Measurements from ENCODE around the gene ARF1.

Gene ARF1

GRCh38 chr1:228064741-228065542 is 17.6 kb upstream of the ARF1 start:
- Histone ChIP-seq H3K27me3 (ENCODE audit: control insufficient read depth, insufficient read depth, low read length) (peaks cover 95% of the 10 kb centered on the region), H3K9ac (ENCODE audit: low read length) (no peak overlapping the region)

DNA sequence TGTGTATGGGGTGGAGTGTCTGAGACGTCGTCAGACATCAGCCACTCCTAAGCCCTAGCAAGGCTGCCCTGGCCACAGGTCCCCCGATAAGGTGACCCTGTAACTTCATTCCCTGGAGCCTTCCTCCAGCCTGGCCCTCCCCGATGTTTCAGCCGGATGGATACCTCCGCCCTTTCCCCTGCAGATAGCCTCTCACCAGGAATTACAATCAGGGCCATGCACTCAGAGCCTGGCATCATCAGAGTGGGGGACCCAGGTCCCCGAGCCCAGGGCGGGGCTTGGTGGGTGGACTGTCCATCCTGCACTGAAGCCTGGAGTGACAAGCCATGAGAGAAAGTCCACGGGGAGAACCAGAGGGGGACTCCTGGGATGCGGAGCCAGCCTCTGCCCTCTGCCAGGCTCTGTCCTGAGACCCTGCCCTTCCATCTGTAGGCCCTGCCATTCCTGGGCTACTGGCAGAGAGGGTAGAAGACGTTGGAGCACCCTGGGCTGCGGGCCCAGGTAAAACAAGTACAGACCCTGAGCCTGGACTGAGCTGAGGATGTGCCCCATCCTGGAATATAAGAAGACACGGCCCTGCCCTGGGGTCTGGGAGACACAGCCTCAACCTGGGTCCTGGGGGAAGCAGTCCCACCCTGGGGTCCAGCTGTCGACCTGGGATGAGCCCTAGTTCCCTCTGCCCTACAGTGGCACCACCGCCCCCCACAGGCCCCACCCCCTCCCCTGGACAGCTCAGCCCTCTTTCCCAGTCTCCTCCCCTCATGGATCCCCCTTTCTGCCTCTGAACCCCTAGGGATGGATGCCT is 16.8 kb upstream of the ARF1 start:
- H3K27ac ChIP-seq (ENCODE audit: low read depth, low read length): no peak overlapping the region
- H3K9me3 ChIP-seq (ENCODE audit: control insufficient read depth, insufficient read depth, low read depth, low read length): no peaks in the 10 kb centered on the region
- H3K4me1 ChIP-seq (ENCODE audit: control insufficient read depth, insufficient read depth, low read length): peaks cover 24% of the 10 kb centered on the region; the same call in 1 of the 2 replicates
- no peak overlapping the region for H3K4me3 ChIP-seq (ENCODE audit: low read depth, low read length)
- peaks cover 96% of the 10 kb centered on the region for H3K27me3 ChIP-seq (ENCODE audit: control insufficient read depth, insufficient read depth, low read length)
- no peaks in the 10 kb centered on the region for H3K36me3 ChIP-seq (ENCODE audit: control insufficient read depth, insufficient read depth, low read length)
- H3K9ac ChIP-seq (ENCODE audit: low read length): no peak overlapping the region

More at GRCh38 chr1:228064741-228065542, 17.6 kb upstream of the ARF1 start:
- H3K9me3 ChIP-seq (ENCODE audit: control insufficient read depth, insufficient read depth, low read depth, low read length): no peaks in the 10 kb centered on the region
- no peak overlapping the region for H3K4me3 ChIP-seq (ENCODE audit: low read depth, low read length)
- H3K4me1 ChIP-seq (ENCODE audit: control insufficient read depth, insufficient read depth, low read length): peaks cover 26% of the 10 kb centered on the region; the same call in 1 of the 2 replicates
- no peaks in the 10 kb centered on the region for H3K36me3 ChIP-seq (ENCODE audit: control insufficient read depth, insufficient read depth, low read length)
- no peak overlapping the region for H3K27ac ChIP-seq (ENCODE audit: low read depth, low read length)

DNA sequence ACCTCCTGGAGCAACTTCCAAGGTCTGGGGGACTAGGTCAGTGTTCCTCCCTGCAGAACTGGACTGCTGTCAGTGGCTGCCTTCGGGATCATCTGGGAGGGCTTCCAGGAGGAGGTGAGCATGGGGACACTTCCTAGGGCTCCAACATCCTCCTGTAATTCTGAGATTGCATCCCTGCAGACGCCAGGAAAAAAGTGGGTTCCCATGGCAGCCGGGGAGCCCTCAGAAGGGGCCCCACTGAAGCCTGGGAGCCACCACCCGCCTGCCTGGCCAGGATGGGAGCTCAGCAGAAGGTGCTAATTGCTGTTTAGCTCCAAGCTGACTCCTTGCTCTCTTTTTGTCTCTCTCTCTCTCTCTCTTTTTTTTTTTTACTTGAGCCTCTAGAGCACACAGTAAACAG is 16.1 kb upstream of the ARF1 start:
- H3K27me3 ChIP-seq (ENCODE audit: control insufficient read depth, insufficient read depth, low read length): peaks cover 96% of the 10 kb centered on the region
- no peaks in the 10 kb centered on the region for H3K36me3 ChIP-seq (ENCODE audit: control insufficient read depth, insufficient read depth, low read length)
- no peaks in the 10 kb centered on the region for H3K9me3 ChIP-seq (ENCODE audit: control insufficient read depth, insufficient read depth, low read depth, low read length)
- no peak overlapping the region for H3K27ac ChIP-seq (ENCODE audit: low read depth, low read length)
- H3K4me3 ChIP-seq (ENCODE audit: low read depth, low read length): no peak overlapping the region
- H3K4me1 ChIP-seq (ENCODE audit: control insufficient read depth, insufficient read depth, low read length): peaks cover 20% of the 10 kb centered on the region; the same call in 1 of the 2 replicates
- no peak overlapping the region for H3K9ac ChIP-seq (ENCODE audit: low read length)

- no peak overlapping the region for H3K4me3 ChIP-seq (ENCODE audit: low read depth, low read length)
- H3K27me3 ChIP-seq (ENCODE audit: control insufficient read depth, insufficient read depth, low read length): peaks cover 96% of the 10 kb centered on the region
These were observed 15.4 kb upstream of the ARF1 start for GRCh38 chr1:228066891-228067654.

DNA sequence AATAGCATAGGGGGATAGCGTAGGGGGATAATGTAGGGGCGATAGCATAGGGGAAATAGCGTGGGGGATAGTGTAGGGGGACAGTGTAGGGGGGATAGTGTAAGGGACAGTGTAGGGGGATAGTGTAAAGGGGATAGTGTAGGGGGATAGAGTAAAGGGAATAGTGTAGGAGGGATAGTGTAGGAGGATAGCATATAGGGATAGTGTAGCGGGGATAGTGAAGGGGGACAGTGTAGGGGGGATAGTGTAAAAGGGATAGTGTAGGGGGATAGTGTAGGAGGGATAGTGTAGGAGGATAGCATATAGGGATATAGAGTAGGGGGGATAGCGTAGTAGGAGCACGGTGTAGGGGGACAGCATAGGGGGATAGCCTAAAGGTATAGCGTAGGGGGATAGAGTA is 14.1 kb upstream of the ARF1 start:
- H3K36me3 ChIP-seq (ENCODE audit: control insufficient read depth, insufficient read depth, low read length): no peaks in the 10 kb centered on the region
- no peak overlapping the region for H3K9ac ChIP-seq (ENCODE audit: low read length)
- H3K9me3 ChIP-seq (ENCODE audit: control insufficient read depth, insufficient read depth, low read depth, low read length): no peaks in the 10 kb centered on the region
- H3K4me1 ChIP-seq (ENCODE audit: control insufficient read depth, insufficient read depth, low read length): peaks cover 20% of the 10 kb centered on the region; the same call in 1 of the 2 replicates
- H3K27ac ChIP-seq (ENCODE audit: low read depth, low read length): no peak overlapping the region
- H3K27me3 ChIP-seq (ENCODE audit: control insufficient read depth, insufficient read depth, low read length): peaks cover 96% of the 10 kb centered on the region
- H3K4me3 ChIP-seq (ENCODE audit: low read depth, low read length): no peak overlapping the region

More at GRCh38 chr1:228066891-228067654, 15.4 kb upstream of the ARF1 start:
- Histone ChIP-seq H3K27ac (ENCODE audit: low read depth, low read length) (no peak overlapping the region), H3K4me1 (ENCODE audit: control insufficient read depth, insufficient read depth, low read length) (peaks cover 20% of the 10 kb centered on the region; the same call in 1 of the 2 replicates), H3K36me3 (ENCODE audit: control insufficient read depth, insufficient read depth, low read length) (no peaks in the 10 kb centered on the region), H3K9ac (ENCODE audit: low read length) (no peak overlapping the region), H3K9me3 (ENCODE audit: control insufficient read depth, insufficient read depth, low read depth, low read length) (no peaks in the 10 kb centered on the region)

DNA sequence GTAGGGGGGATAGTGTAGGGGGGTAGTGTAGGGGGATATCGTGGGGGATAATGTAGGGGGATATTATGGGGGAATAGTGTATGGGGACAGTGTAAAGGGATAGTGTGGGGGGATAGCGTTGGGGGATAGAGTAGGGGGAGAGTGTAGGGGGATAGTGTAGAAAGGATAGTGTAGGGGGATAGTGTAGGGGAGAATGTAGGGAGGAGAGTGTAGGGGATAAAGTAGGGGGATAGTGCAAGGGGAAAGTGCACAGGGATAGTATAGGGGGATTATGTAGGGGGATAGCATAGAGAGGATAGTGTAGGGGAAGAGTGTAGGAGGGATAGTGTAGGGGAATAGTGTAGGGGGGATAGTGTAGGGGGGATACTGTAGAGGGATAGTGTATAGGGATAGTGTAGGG is 12.3 kb upstream of the ARF1 start:
- Histone ChIP-seq H3K27ac (ENCODE audit: low read depth, low read length) (no peak overlapping the region), H3K4me3 (ENCODE audit: low read depth, low read length) (no peak overlapping the region), H3K36me3 (ENCODE audit: control insufficient read depth, insufficient read depth, low read length) (no peaks in the 10 kb centered on the region), H3K4me1 (ENCODE audit: control insufficient read depth, insufficient read depth, low read length) (peaks cover 13% of the 10 kb centered on the region; the same call in 1 of the 2 replicates), H3K9me3 (ENCODE audit: control insufficient read depth, insufficient read depth, low read depth, low read length) (no peaks in the 10 kb centered on the region), H3K27me3 (ENCODE audit: control insufficient read depth, insufficient read depth, low read length) (peaks cover 98% of the 10 kb centered on the region), H3K9ac (ENCODE audit: low read length) (no peak overlapping the region)

GRCh38 chr1:228070851-228071250 is 11.7 kb upstream of the ARF1 start:
- no peak overlapping the region for H3K4me3 ChIP-seq (ENCODE audit: low read depth, low read length)
- peaks cover 8% of the 10 kb centered on the region; the same call in 1 of the 2 replicates for H3K4me1 ChIP-seq (ENCODE audit: control insufficient read depth, insufficient read depth, low read length)
- no peaks in the 10 kb centered on the region for H3K36me3 ChIP-seq (ENCODE audit: control insufficient read depth, insufficient read depth, low read length)
- no peaks in the 10 kb centered on the region for H3K9me3 ChIP-seq (ENCODE audit: control insufficient read depth, insufficient read depth, low read depth, low read length)
- H3K9ac ChIP-seq (ENCODE audit: low read length): no peak overlapping the region
- no peak overlapping the region for H3K27ac ChIP-seq (ENCODE audit: low read depth, low read length)
- peaks cover 98% of the 10 kb centered on the region for H3K27me3 ChIP-seq (ENCODE audit: control insufficient read depth, insufficient read depth, low read length)

GRCh38 chr1:228071839-228072657 is 10.5 kb upstream of the ARF1 start:
- peaks cover 8% of the 10 kb centered on the region; the same call in 1 of the 2 replicates for H3K4me1 ChIP-seq (ENCODE audit: control insufficient read depth, insufficient read depth, low read length)
- H3K9ac ChIP-seq (ENCODE audit: low read length): no peak overlapping the region
- H3K27me3 ChIP-seq (ENCODE audit: control insufficient read depth, insufficient read depth, low read length): peaks cover 98% of the 10 kb centered on the region
- H3K27ac ChIP-seq (ENCODE audit: low read depth, low read length): no peak overlapping the region
- H3K4me3 ChIP-seq (ENCODE audit: low read depth, low read length): no peak overlapping the region
- no peaks in the 10 kb centered on the region for H3K9me3 ChIP-seq (ENCODE audit: control insufficient read depth, insufficient read depth, low read depth, low read length)
- H3K36me3 ChIP-seq (ENCODE audit: control insufficient read depth, insufficient read depth, low read length): no peaks in the 10 kb centered on the region

DNA sequence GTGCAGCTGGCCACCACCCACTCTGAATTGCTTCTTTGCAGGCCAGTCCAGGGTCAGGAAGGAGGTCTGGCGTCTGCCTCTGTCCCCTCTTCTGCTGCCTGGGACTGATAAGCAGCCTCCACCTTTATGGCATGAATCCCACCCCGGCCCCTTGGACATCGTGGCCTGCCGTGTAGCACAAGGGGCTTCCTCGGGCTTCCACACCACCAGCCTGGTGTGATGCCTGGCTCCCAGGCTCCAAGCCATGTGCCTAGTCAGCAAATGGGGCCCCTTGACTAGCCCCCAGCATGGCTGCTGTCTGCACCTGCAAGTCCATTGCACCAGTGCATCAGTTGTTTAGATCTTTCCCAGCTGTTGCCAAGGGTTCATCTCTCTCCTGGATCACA is 9.9 kb upstream of the ARF1 start:
- H3K27ac ChIP-seq (ENCODE audit: low read depth, low read length): no peak overlapping the region
- H3K27me3 ChIP-seq (ENCODE audit: control insufficient read depth, insufficient read depth, low read length): peaks cover 98% of the 10 kb centered on the region
- peaks cover 8% of the 10 kb centered on the region; the same call in 1 of the 2 replicates for H3K4me1 ChIP-seq (ENCODE audit: control insufficient read depth, insufficient read depth, low read length)
- H3K9me3 ChIP-seq (ENCODE audit: control insufficient read depth, insufficient read depth, low read depth, low read length): no peaks in the 10 kb centered on the region
- H3K4me3 ChIP-seq (ENCODE audit: low read depth, low read length): no peak overlapping the region
- H3K9ac ChIP-seq (ENCODE audit: low read length): no peak overlapping the region
- no peaks in the 10 kb centered on the region for H3K36me3 ChIP-seq (ENCODE audit: control insufficient read depth, insufficient read depth, low read length)

All from HUES6 (cell line).